Activated naive CD8-positive, alpha-beta T cell treated with anti-CD3 and anti-CD28 coated beads, Interleukin-2, amount 50 U/mL, for 24 hours (primary cell): Measurements from ENCODE around the gene SERAC1.
A peak's percentile ranks its signal among the peaks of the same experiment; 100 is the strongest.
"Not testable (repeated sequence)": the region's sequence is repeated elsewhere in the genome, so short reads cannot be mapped to it uniquely, and the experiment has no call there.

Experiments
- ATAC-seq: fragments of 150-1000 bp; cut with Tn5 transposase; one replicate; pipeline ENCODE4 v1.10.0; 2021
- DNase-seq: peaks from one replicate; pipeline ENCODE4 v3.0.0; 2021
- H3K27ac Mint-ChIP-seq: one replicate; pipeline ENCODE4 v1.8.0; 2021; ENCODE audit warnings: mild to moderate bottlenecking, mixed read lengths
- H3K27me3 Mint-ChIP-seq: one replicate; pipeline ENCODE4 v1.8.0; 2021; ENCODE audit warnings: mixed read lengths
- H3K36me3 Mint-ChIP-seq: one replicate; pipeline ENCODE4 v1.8.0; 2021; ENCODE audit warnings: low read depth, mixed read lengths
- H3K4me1 Mint-ChIP-seq: one replicate; pipeline ENCODE4 v1.8.0; 2021; ENCODE audit warnings: mixed read lengths
- H3K4me3 Mint-ChIP-seq: one replicate; pipeline ENCODE4 v1.8.0; 2021; ENCODE audit warnings: mild to moderate bottlenecking, moderate library complexity, mixed read lengths
- H3K9me3 Mint-ChIP-seq: one replicate; pipeline ENCODE4 v1.8.0; 2021; ENCODE audit warnings: mixed read lengths

SERAC1 gene

GRCh38 chr6:158158748-158159147 is 9.3 kb downstream of the SERAC1 start:
- Mint-ChIP-seq H3K9me3 (no peaks in the 10 kb centered on the region), H3K27ac (no peak overlapping the region), H3K4me3 (no peak overlapping the region), H3K27me3 (no peaks in the 10 kb centered on the region), H3K4me1 (peaks cover 11% of the 10 kb centered on the region), H3K36me3 (peaks cover 8% of the 10 kb centered on the region)
- DNase-seq, result no peak
- ATAC-seq, result no peak

- Mint-ChIP-seq H3K27me3 (no peaks in the 10 kb centered on the region), H3K9me3 (no peaks in the 10 kb centered on the region), H3K36me3 (peaks cover 8% of the 10 kb centered on the region), H3K4me1 (peaks cover 11% of the 10 kb centered on the region), H3K4me3 (no peak overlapping the region), H3K27ac (no peak overlapping the region)
- DNase-seq (no peak), ATAC-seq (no peak)
Observed at GRCh38 chr6:158158123-158158522, 9.9 kb downstream of the SERAC1 start.

- Mint-ChIP-seq H3K27me3 (no peaks in the 10 kb centered on the region), H3K9me3 (no peaks in the 10 kb centered on the region), H3K36me3 (peaks cover 8% of the 10 kb centered on the region), H3K4me3 (no peak overlapping the region), H3K27ac (no peak overlapping the region), H3K4me1 (peaks cover 6% of the 10 kb centered on the region)
- ATAC-seq, result no peak
- DNase-seq, result no peak
Observed at GRCh38 chr6:158157064-158157764, 10.8 kb downstream of the SERAC1 start.

- peaks cover 6% of the 10 kb centered on the region for H3K36me3 Mint-ChIP-seq
- no peaks in the 10 kb centered on the region for H3K27me3 Mint-ChIP-seq
- no peak overlapping the region for H3K27ac Mint-ChIP-seq
- no peak for ATAC-seq
- no peaks in the 10 kb centered on the region for H3K4me1 Mint-ChIP-seq
- H3K9me3 Mint-ChIP-seq, result no peaks in the 10 kb centered on the region
- H3K4me3 Mint-ChIP-seq, result no peak overlapping the region
- no peak for DNase-seq
Observed at GRCh38 chr6:158154816-158155215, 13.2 kb downstream of the SERAC1 start.

- Mint-ChIP-seq H3K9me3 (no peaks in the 10 kb centered on the region), H3K4me1 (no peaks in the 10 kb centered on the region), H3K27ac (no peak overlapping the region), H3K4me3 (no peak overlapping the region), H3K36me3 (peaks cover 6% of the 10 kb centered on the region), H3K27me3 (no peaks in the 10 kb centered on the region)
- DNase-seq (no peak), ATAC-seq (no peak)
Observed at GRCh38 chr6:158153576-158153975, 14.5 kb downstream of the SERAC1 start.

- DNase-seq (no peak), ATAC-seq (no peak)
- Mint-ChIP-seq H3K36me3 (peaks cover 6% of the 10 kb centered on the region), H3K4me1 (no peaks in the 10 kb centered on the region), H3K9me3 (no peaks in the 10 kb centered on the region), H3K27ac (no peak overlapping the region), H3K27me3 (no peaks in the 10 kb centered on the region), H3K4me3 (no peak overlapping the region)
Observed at GRCh38 chr6:158152659-158153058, 15.4 kb downstream of the SERAC1 start.

- not testable (repeated sequence) for H3K27me3 Mint-ChIP-seq, H3K27ac Mint-ChIP-seq, DNase-seq, H3K36me3 Mint-ChIP-seq, ATAC-seq, H3K9me3 Mint-ChIP-seq, H3K4me1 Mint-ChIP-seq, H3K4me3 Mint-ChIP-seq
Observed at GRCh38 chr6:158152025-158152424, 16.0 kb downstream of the SERAC1 start.

- H3K9me3 Mint-ChIP-seq, result no peaks in the 10 kb centered on the region
- no peak overlapping the region for H3K4me3 Mint-ChIP-seq
- peaks cover 3% of the 10 kb centered on the region for H3K36me3 Mint-ChIP-seq
- H3K4me1 Mint-ChIP-seq, result no peaks in the 10 kb centered on the region
- ATAC-seq, result no peak
- DNase-seq, result no peak
- no peak overlapping the region for H3K27ac Mint-ChIP-seq
- no peaks in the 10 kb centered on the region for H3K27me3 Mint-ChIP-seq
Observed at GRCh38 chr6:158150701-158151100, 17.4 kb downstream of the SERAC1 start.

- Mint-ChIP-seq H3K36me3 (peaks cover 3% of the 10 kb centered on the region), H3K9me3 (no peaks in the 10 kb centered on the region), H3K27ac (no peak overlapping the region), H3K27me3 (no peaks in the 10 kb centered on the region), H3K4me3 (no peak overlapping the region), H3K4me1 (no peaks in the 10 kb centered on the region)
- DNase-seq (no peak), ATAC-seq (no peak)
Observed at GRCh38 chr6:158149641-158150040, 18.4 kb downstream of the SERAC1 start.

GRCh38 chr6:158143700-158144099 is 24.4 kb downstream of the SERAC1 start:
- H3K4me3 Mint-ChIP-seq, result no peak overlapping the region
- DNase-seq (no peak), ATAC-seq (no peak)
- H3K9me3 Mint-ChIP-seq, result no peaks in the 10 kb centered on the region
- peaks cover 6% of the 10 kb centered on the region for H3K36me3 Mint-ChIP-seq
- H3K4me1 Mint-ChIP-seq, result no peaks in the 10 kb centered on the region
- H3K27ac Mint-ChIP-seq, result no peak overlapping the region
- no peaks in the 10 kb centered on the region for H3K27me3 Mint-ChIP-seq

GRCh38 chr6:158142789-158143188 is 25.3 kb downstream of the SERAC1 start:
- DNase-seq (no peak), ATAC-seq (no peak)
- Mint-ChIP-seq H3K4me1 (no peaks in the 10 kb centered on the region), H3K36me3 (peaks cover 6% of the 10 kb centered on the region), H3K4me3 (no peak overlapping the region), H3K27ac (no peak overlapping the region), H3K9me3 (no peaks in the 10 kb centered on the region), H3K27me3 (no peaks in the 10 kb centered on the region)

GRCh38 chr6:158131926-158132325 is 36.1 kb downstream of the SERAC1 start:
- ATAC-seq, result no peak
- peak; percentile 6 for DNase-seq
- no peak overlapping the region for H3K27ac Mint-ChIP-seq
- H3K4me1 Mint-ChIP-seq, result no peaks in the 10 kb centered on the region
- no peaks in the 10 kb centered on the region for H3K9me3 Mint-ChIP-seq
- no peaks in the 10 kb centered on the region for H3K36me3 Mint-ChIP-seq
- no peak overlapping the region for H3K4me3 Mint-ChIP-seq
- H3K27me3 Mint-ChIP-seq, result no peaks in the 10 kb centered on the region

GRCh38 chr6:158125271-158125670 is 42.8 kb downstream of the SERAC1 start:
- peaks cover 6% of the 10 kb centered on the region for H3K36me3 Mint-ChIP-seq
- no peak for ATAC-seq

GRCh38 chr6:158124288-158124687 is 43.8 kb downstream of the SERAC1 start:
- Mint-ChIP-seq H3K27ac (no peak overlapping the region), H3K4me1 (no peaks in the 10 kb centered on the region), H3K27me3 (no peaks in the 10 kb centered on the region), H3K4me3 (no peak overlapping the region), H3K9me3 (no peaks in the 10 kb centered on the region), H3K36me3 (peaks cover 6% of the 10 kb centered on the region)
- no peak for DNase-seq
- no peak for ATAC-seq

More at GRCh38 chr6:158125271-158125670, 42.8 kb downstream of the SERAC1 start:
- H3K4me1 Mint-ChIP-seq, result no peaks in the 10 kb centered on the region
- H3K9me3 Mint-ChIP-seq, result no peaks in the 10 kb centered on the region
- DNase-seq, result no peak
- H3K4me3 Mint-ChIP-seq, result no peak overlapping the region
- H3K27me3 Mint-ChIP-seq, result no peaks in the 10 kb centered on the region
- H3K27ac Mint-ChIP-seq, result no peak overlapping the region

GRCh38 chr6:158122048-158122447 is 46.0 kb downstream of the SERAC1 start:
- peaks cover 7% of the 10 kb centered on the region for H3K36me3 Mint-ChIP-seq
- H3K4me3 Mint-ChIP-seq, result no peak overlapping the region
- H3K4me1 Mint-ChIP-seq, result no peaks in the 10 kb centered on the region
- H3K9me3 Mint-ChIP-seq, result no peaks in the 10 kb centered on the region
- H3K27me3 Mint-ChIP-seq, result no peaks in the 10 kb centered on the region
- no peak for DNase-seq
- no peak for ATAC-seq
- no peak overlapping the region for H3K27ac Mint-ChIP-seq

- DNase-seq (no peak), ATAC-seq (no peak)
- no peaks in the 10 kb centered on the region for H3K9me3 Mint-ChIP-seq
- H3K4me3 Mint-ChIP-seq, result no peak overlapping the region
- H3K4me1 Mint-ChIP-seq, result no peaks in the 10 kb centered on the region
- no peaks in the 10 kb centered on the region for H3K27me3 Mint-ChIP-seq
- H3K27ac Mint-ChIP-seq, result no peak overlapping the region
- H3K36me3 Mint-ChIP-seq, result peaks cover 7% of the 10 kb centered on the region
Observed at GRCh38 chr6:158121335-158121734, 46.7 kb downstream of the SERAC1 start.
